ENCODE measurements around the gene KIF1A.
A peak's percentile ranks its signal among the peaks of the same experiment; 100 is the strongest.

The KIF1A gene

GRCh38 chr2:240819126-240819857 is 727 bp downstream of the KIF1A start:
- DNase-seq (ENCODE audit: low spot score) = peak; percentile 9

DNA sequence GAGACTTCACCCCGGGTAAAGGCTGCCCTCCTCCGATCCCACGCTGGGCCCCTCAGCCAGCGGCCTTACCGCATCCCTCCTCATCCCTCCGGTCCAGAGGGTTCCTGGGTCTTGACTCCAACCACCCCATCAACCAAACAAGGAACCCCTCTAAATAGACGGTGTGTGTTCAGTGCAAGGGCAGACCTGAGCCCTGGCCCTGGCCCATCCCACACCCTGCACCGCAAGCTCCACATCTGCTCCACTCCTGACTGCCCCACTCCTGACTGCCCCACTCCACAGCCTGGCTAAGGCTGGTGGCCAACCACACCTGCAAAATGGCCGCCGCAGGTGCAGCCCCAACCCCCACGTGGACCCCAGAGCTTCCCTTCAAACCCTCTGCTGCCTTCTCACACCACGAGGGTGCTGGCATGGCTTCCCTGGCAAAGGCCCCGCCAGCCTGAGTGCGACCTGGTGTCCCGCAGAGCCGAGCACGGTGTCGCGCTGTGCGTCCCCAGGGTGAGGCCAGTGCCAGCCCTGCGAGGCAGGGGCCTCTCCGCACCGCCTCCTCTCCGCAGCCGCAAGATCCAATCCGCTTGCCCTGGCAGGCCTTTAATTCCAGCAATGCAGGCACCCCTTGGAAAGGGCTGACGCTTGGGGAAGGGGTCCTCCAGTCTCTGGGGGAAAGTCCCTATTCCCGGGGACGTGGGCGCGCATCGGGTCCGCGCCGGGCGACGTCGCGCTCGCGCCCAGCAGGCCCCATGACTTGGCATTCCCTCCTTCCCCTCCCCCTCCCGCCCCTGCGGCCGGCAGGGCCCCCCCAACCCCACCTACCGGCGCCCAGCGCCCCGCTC is 1.5 kb downstream of the KIF1A start:
- no peak for DNase-seq (ENCODE audit: low spot score)

- DNase-seq (ENCODE audit: low spot score) = no peak
Observed at GRCh38 chr2:240817496-240818292, 2.3 kb downstream of the KIF1A start.

- DNase-seq (ENCODE audit: low spot score) = no peak
Observed at GRCh38 chr2:240816584-240817495, 3.2 kb downstream of the KIF1A start.

- no peak for DNase-seq (ENCODE audit: low spot score)
Observed at GRCh38 chr2:240815761-240816583, 4.0 kb downstream of the KIF1A start.

DNA sequence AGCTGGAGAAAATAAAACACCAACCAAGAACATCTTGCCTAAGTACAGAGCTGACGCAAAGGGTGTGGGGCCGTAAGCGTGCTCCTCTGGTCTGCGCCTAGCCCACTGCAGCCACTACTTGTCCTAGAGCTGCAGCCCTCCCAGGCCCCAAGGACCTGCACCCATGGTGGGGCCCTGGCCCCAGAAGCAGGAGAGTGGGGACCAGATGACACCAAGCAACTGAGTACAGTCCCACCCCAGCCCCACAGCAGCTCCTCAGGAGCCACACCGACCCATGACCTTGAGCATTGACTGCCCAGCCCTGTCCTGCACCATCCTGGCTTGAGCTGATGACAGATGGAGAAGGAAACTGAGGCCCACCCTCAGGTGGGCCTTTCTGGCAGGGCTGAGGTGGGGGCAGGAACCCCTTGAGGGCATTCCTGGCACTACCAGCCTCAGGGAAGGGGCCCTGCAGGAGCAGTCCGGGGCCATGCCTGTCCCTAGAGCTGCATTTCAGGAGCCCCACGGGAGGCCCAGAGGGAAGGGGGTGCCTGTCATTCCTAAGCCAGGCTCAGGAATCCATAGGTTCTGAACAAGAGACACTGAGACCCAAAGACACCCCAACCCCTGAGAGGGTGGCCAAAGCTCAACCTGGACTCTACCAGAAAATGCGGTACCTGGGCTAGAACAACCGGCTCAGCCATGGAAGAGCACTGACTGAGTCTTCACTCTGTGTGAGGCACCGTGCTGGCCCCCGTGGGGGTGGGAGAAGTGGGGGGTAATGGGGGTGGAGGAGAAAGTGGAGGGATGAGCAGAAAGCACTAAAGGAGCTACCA is 4.9 kb downstream of the KIF1A start:
- DNase-seq (ENCODE audit: low spot score) = no peak

DNA sequence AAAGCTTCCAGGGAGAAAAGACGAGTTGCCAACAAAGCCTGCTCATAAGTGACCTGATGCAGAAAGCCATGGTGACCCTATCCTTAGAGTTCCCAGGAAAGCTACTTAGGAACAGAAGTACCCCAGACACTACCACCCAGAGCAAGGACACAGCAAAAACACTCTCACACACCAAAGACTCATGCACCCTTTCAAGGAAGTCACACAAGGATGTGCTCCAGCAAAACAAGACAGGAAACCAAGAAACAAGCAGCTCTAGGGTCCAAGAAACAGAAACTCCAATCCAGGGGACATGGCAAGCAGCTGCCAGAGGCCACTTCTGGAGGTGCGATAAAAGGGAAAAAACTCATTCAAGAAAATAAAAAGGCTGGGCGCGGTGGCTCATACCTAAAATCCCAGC is 5.7 kb downstream of the KIF1A start:
- no peak for DNase-seq (ENCODE audit: low spot score)

DNA sequence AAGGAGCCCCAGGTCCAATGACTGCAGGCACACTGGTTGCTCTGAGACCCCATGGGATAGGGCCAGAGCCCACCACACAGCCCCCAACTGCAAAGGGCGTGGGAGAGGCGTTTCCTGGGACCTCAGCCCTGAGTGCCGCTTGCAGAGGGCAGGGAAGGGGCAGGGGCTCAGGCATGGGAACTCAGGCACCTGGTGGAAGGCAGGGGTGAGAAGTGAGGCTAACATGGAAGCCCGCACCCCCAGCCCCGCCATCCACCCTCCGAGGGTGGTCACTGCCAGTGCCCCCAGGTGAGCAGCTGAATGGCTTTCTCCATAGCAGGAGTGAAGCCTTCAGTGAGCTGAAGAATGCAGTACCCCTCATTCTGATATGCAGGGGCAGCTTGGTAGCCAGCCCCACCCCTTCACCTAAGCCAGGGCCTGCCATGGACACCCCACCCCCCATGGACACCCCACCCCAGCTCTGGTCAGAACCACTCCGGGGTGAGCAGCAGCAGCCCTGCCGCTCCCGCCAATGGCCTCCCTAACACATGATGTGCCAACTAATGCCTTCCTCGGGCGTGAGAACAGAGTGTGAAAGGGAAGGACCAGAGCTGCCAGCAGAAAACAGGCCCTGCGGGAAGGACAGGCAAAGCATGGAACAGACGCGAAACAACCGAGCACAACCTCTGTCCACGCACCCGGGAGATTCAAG is 6.6 kb downstream of the KIF1A start:
- DNase-seq (ENCODE audit: low spot score) = no peak

DNA sequence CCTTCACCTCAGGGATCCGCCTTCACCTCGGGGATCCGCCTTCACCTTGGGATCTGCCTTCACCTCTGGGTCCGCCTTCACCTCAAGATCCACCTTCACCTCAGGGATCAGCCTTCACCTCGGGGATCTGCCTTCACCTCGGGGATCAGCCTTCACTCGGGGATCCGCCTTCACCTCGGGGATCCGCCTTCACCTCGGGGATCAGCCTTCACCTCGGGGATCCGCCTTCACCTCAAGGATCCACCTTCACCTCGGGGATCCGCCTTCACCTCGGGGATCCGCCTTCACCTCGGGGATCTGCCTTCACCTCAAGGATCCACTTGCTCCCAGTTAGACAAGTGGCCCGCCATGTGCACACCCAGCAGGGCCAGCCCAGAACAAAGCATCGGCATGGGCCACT is 7.3 kb downstream of the KIF1A start:
- DNase-seq (ENCODE audit: low spot score) = no peak

GRCh38 chr2:240812301-240812680 is 7.7 kb downstream of the KIF1A start:
- no peak for DNase-seq (ENCODE audit: low spot score)

DNA sequence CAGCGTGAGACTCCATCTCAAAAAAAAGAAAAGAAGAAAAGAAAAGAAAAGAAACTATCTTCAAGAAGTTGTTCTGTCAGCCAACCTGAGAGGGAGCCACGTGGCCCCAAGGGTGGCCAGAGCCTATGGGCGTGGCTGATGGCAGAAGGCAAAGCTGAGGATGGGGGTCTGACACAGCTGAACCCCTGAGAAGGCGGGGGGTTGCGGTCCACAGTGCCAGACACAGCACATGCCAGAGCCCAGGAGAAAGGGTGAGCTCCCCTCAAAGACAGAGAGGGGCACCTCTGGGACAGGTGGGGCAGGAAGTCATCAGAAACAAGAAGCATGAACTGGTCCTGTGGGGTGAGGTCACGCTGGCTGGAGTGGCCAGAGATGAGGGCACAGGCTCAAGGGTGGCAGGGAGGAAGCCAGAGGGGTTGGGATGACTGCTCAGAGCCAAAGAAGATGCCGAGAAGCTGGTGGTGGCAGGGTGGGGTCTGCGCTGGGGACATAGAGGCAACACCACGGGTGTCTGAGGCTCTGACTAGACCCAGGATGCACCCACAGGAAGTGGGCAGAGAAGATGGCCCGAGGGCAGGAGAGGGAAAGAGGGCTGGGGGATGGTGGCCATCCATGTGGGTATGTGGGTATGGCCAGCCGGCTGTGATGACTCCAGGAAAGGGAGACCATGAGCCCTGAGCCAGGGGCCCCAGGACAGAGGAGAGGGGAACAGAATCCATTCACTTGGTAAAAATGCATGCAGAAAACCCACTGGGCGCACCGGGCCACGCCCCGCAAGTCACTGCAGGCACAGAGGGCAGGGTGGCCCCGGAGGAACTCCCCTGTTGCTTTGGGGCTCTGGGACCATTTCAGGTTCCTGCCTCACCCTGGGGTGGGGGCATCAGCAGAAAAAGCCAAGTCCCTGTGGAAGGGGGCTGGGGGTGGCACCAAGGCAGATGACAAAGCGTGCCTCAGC is 8.4 kb downstream of the KIF1A start:
- no peak for DNase-seq (ENCODE audit: low spot score)

DNA sequence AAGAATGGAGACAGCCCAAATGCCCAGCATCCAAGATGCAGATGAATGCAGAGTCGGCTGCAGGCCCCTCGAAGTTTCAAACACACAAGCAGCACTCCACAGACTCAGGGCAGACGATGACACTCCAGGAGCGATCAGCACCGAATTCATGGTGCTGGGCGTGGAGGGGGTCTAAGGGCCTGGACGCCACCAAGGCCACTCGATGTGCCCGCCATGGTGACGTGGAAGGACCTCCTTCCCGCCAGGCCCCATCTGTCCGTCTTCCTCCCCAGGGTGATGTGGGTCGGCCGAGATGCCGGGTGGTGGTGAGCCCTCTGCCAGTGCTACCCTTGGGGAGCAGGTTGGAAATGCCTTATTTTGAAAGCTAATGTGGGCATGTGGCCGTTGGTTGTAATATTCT is 9.4 kb downstream of the KIF1A start:
- DNase-seq (ENCODE audit: low spot score) = no peak

- DNase-seq (ENCODE audit: low spot score) = no peak
Observed at GRCh38 chr2:240810199-240810598, 9.8 kb downstream of the KIF1A start.

DNA sequence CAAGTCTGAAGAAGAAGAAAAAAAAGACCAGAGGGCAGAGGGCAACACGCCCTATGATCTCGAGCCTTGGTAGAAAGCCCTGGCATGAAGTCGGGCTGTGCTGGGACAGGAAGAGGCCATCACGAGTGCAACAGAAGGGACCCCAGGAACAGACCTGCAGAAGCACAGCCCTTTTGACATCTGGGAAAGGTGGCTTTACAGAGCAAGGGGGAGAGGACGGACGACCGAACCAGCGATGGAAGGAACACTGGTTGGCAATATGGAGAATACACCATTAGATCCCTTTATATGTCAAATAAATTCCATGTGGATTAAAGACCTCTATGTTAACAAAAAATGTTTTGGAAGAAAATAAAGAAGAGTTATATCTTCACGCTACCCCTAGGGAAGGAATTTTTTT is 10.7 kb downstream of the KIF1A start:
- DNase-seq (ENCODE audit: low spot score) = no peak

DNA sequence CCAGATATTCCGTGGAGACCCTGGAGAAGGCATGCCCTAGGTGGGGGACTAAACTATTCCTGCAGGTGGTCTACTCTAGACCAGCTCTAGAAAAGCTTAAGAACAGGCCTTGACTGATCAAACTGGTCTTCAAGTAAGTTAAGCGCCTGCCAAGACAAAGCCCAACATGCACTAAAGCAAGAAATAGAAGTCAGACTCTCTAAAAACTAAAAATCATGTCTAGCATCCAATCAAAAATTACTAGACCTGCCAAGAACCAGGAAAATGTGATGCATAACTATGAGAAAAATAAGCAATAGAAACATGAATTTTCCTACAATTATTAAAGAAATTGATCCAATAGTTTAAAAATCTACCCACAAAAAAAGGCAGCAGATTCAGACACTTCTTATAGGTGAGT is 13.6 kb downstream of the KIF1A start:
- no peak for DNase-seq (ENCODE audit: low spot score)

DNA sequence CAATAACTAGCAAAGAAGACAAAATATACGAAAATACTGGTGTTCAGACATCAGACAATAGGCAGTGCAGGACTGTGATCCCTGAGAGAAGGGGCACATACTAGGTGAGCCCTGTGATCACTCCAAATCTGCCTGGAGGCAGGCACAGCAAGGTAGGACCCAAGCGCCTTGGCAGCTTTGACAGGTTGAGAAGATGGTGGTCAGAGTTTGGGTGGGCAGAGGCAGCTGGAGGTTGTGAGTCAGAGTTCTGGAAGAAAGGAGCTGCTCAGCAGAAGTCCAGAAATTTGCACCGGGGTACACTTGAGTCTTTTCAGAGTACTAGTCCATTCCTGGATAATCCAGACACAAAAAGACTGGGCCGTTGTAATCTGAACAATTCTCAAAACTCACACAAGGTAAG is 14.0 kb downstream of the KIF1A start:
- no peak for DNase-seq (ENCODE audit: low spot score)

GRCh38 chr2:240803191-240803590 is 16.8 kb downstream of the KIF1A start:
- no peak for DNase-seq (ENCODE audit: low spot score)

All from SW480 (cell line).